Kidney (tissue), 14 donors: ENCODE measurements around the gene CSTF2T. TPM values are rescaled to one million over a fixed set of nuclear protein-coding genes. Genes with fewer than 3 reads are reported as not detected.
"Not testable (repeated sequence)": the region's sequence is repeated elsewhere in the genome, so short reads cannot be mapped to it uniquely, and the experiment has no call there.

Experiments used
- DNase-seq, 5 donors: peaks; one replicate each; pipeline ENCODE4 v3.0.0-alpha.2; 2013 to 2020
- FAIRE-seq: peaks from 2 replicates; lab custom pipeline; 2012; peaks lifted over from hg19 to GRCh38; lab: Jason Lieb, UNC
- H3K27ac ChIP-seq, 2 donors: one replicate each; pipeline ENCODE4 v1.7.0; 2013; ENCODE audit warnings: low read depth in 2 of 2, low read length in 2 of 2, inconsistent platforms in 1 of 2
- H3K27me3 ChIP-seq: one replicate; pipeline ENCODE4 v1.7.1; 2013; ENCODE audit warnings: low read length, inconsistent platforms; ENCODE audit not compliant: control insufficient read depth, insufficient read depth
- H3K36me3 ChIP-seq, 3 donors: one replicate each; pipeline versions ENCODE4 v1.7.0 to v1.7.1; 2013; ENCODE audit warnings: low read length in 3 of 3, control low read depth in 1 of 3, inconsistent platforms in 1 of 3; ENCODE audit not compliant: insufficient read depth in 3 of 3, control insufficient read depth in 2 of 3
- H3K4me1 ChIP-seq, 3 donors: one replicate each; pipeline versions ENCODE4 v1.7.0 to v1.7.1; 2013; ENCODE audit warnings: low read length in 3 of 3, inconsistent platforms in 1 of 3, low read depth in 1 of 3; ENCODE audit not compliant: control insufficient read depth in 2 of 3, insufficient read depth in 2 of 3
- H3K4me3 ChIP-seq, 3 donors: one replicate each; pipeline versions ENCODE4 v1.7.0 to v1.8.1; 2013; ENCODE audit warnings: low read length in 3 of 3, control low read depth in 1 of 3, inconsistent platforms in 1 of 3
- H3K9ac ChIP-seq, 3 donors: one replicate each; pipeline versions ENCODE4 v1.7.0 to v1.7.1; 2013; ENCODE audit warnings: low read length in 3 of 3, control low read depth in 1 of 3, inconsistent platforms in 1 of 3
- H3K9me3 ChIP-seq, 3 donors: one replicate each; pipeline versions ENCODE4 v1.7.0 to v1.7.1; 2013; ENCODE audit warnings: low read length in 3 of 3, control low read depth in 1 of 3, inconsistent platforms in 1 of 3; ENCODE audit not compliant: control insufficient read depth in 2 of 3, insufficient read depth in 1 of 3
- intact Hi-C: fragments of 100-400 bp; cut with DNase I; formaldehyde crosslinking; loops from one replicate; pipeline ENCODE4 v1.11.1; 2022
- polyA plus RNA-seq: library from polyadenylated mRNA; stranded (reverse); fragments of 350-450 nt; fragmentation: Illumina TruSeq; extraction: RNeasy Lipid Tissue Mini Kit (QIAGEN cat#74804); gene quantifications from one replicate; pipeline ENCODE4 v1.2.3, GENCODE V29; 2014; ENCODE audit warnings: low read depth, low replicate concordance; ENCODE audit not compliant: insufficient read depth
- total RNA-seq: library from RNA; stranded (reverse); fragmentation: NEBNext Ultra II Directional; extraction: Animal tissue kit (Norgen Biotek cat#: 25700); gene quantifications from one replicate; pipeline ENCODE4 v1.2.1, GENCODE V29; 2021
- TF ChIP-seq, protein P1 (sequence below): IDR thresholded peaks from 3 replicates; pipeline ENCODE4 v1.5.1; 2012; ENCODE audit warnings: mild to moderate bottlenecking, moderate library complexity, borderline replicate concordance; ENCODE audit not compliant: insufficient read depth; ENCODE audit errors: extremely low read depth
- donor health status: control.
- donor health status: control.
- donor health status: control.
- donor health status: control.
- donor health status: control.
- donor health status: DM: yes; HTN: yes; CAD: no.
- donor health status: Normal renal cell carcinoma (clear cell type).

Gene CSTF2T
- total and polyA plus RNA-seq, 2 donors from 2014 or later, result 11.2 to 24.9 TPM

DNA sequence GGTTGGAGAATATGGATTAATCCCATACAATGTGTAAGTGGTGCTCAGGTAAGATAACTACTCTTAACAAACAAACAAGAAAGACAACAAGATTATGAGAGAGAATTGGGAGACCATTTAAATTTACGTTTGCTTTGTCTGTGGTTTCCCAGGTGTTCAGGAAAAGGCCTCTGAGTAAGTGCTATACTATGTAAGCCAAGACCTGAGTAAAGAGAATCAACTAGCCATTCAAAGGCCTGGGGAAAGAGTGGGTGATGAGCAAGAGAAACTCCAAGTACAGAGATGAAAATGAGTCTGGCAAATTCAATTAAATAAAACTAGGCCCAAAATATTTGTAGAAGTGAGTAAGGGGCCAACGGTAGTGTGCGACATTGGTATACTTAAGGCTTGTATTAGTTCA is 9.9 kb downstream of the CSTF2T start:
- DNase-seq (no peak), FAIRE-seq (no peak)
- H3K27ac ChIP-seq, result no peak overlapping the region
- no peaks in the 10 kb centered on the region for H3K9me3 ChIP-seq
- no peaks in the 10 kb centered on the region for H3K4me1 ChIP-seq
- H3K27me3 ChIP-seq, result no peaks in the 10 kb centered on the region
- no peak overlapping the region for H3K9ac ChIP-seq
- intact Hi-C loops, result no loop called here
- no peak overlapping the region for H3K4me3 ChIP-seq
- TF ChIP-seq, protein P1, sequence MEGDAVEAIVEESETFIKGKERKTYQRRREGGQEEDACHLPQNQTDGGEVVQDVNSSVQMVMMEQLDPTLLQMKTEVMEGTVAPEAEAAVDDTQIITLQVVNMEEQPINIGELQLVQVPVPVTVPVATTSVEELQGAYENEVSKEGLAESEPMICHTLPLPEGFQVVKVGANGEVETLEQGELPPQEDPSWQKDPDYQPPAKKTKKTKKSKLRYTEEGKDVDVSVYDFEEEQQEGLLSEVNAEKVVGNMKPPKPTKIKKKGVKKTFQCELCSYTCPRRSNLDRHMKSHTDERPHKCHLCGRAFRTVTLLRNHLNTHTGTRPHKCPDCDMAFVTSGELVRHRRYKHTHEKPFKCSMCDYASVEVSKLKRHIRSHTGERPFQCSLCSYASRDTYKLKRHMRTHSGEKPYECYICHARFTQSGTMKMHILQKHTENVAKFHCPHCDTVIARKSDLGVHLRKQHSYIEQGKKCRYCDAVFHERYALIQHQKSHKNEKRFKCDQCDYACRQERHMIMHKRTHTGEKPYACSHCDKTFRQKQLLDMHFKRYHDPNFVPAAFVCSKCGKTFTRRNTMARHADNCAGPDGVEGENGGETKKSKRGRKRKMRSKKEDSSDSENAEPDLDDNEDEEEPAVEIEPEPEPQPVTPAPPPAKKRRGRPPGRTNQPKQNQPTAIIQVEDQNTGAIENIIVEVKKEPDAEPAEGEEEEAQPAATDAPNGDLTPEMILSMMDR, result no peak
- no peaks in the 10 kb centered on the region for H3K36me3 ChIP-seq

GRCh38 chr10:51688826-51689225 is 10.6 kb downstream of the CSTF2T start:
- DNase-seq, H3K4me1 ChIP-seq, H3K27me3 ChIP-seq, H3K27ac ChIP-seq, intact Hi-C loops, H3K9ac ChIP-seq, FAIRE-seq, H3K36me3 ChIP-seq, H3K9me3 ChIP-seq, H3K4me3 ChIP-seq: not testable (repeated sequence)

DNA sequence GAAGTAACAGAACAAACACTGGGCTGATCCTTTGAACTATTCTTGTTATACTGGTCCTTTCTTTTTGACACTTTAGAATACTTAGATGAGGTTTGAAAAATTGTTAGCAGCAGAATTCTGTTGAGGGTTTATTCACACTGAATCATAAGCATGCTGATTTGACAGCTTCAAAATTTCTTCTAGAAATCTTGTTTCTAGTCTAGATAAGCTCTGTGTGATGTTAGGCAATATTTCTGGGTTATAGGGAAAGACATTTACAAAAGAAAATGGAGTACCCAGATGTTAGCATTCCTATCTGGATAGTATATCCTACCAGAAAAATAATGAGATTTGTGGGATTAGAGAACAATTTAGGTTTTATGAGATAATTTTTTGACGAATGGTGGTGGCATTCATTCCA is 12.1 kb downstream of the CSTF2T start:
- intact Hi-C loops, result no loop called here
- FAIRE-seq, result no peak

DNA sequence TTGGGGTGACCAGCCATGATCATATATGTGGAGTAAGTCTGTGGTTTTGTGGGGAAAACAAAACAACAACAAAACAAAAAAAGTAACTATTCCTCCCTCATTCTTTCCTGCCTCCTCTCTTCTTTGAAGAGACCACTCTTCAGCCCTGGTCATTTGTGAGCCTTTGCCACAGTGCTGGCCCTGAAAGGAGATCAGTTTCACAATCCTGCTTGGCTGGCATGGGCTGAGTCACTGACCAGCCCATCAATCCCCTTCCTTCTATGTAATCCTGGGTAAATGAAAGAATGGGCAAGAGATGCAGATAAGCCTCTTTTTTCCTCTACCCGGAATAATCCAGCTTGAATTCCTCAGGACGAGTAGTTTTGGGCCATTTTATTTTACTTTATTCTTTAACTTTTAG is 13.6 kb downstream of the CSTF2T start:
- FAIRE-seq (no peak), DNase-seq (no peak)
- TF ChIP-seq, protein P1, result no peak
- no peaks in the 10 kb centered on the region for H3K9me3 ChIP-seq
- no peaks in the 10 kb centered on the region for H3K36me3 ChIP-seq
- H3K4me3 ChIP-seq, result no peak overlapping the region
- no peaks in the 10 kb centered on the region for H3K27me3 ChIP-seq
- no peak overlapping the region for H3K9ac ChIP-seq
- intact Hi-C loops, result no loop called here
- no peak overlapping the region for H3K27ac ChIP-seq
- no peaks in the 10 kb centered on the region for H3K4me1 ChIP-seq

More for the DNA sequence above, 12.1 kb downstream of the CSTF2T start:
- Histone ChIP-seq H3K27ac (no peak overlapping the region), H3K4me1 (no peaks in the 10 kb centered on the region), H3K27me3 (no peaks in the 10 kb centered on the region), H3K9me3 (no peaks in the 10 kb centered on the region), H3K4me3 (no peak overlapping the region), H3K36me3 (no peaks in the 10 kb centered on the region), H3K9ac (no peak overlapping the region)
- DNase-seq, result no peak
- TF ChIP-seq, protein P1, result no peak
